Endothelial cell (in vitro differentiated cells): Measurements from ENCODE around the gene KDM4F. TPM values are rescaled to one million over a fixed set of nuclear protein-coding genes. Genes with fewer than 3 reads are reported as not detected.

Source experiments
- DNase-seq: peaks from one replicate; pipeline ENCODE4 v3.0.0; 2021; ENCODE audit warnings: low spot score
- H3K27ac Mint-ChIP-seq: one replicate; pipeline ENCODE4 v1.8.0; 2021; ENCODE audit warnings: mixed read lengths, inconsistent platforms; ENCODE audit not compliant: unreplicated experiment
- H3K27me3 Mint-ChIP-seq: one replicate; pipeline ENCODE4 v1.8.0; 2021; ENCODE audit warnings: mild to moderate bottlenecking, moderate library complexity, mixed read lengths, inconsistent platforms; ENCODE audit not compliant: unreplicated experiment
- H3K36me3 Mint-ChIP-seq: one replicate; pipeline ENCODE4 v1.8.0; 2021; ENCODE audit warnings: mild to moderate bottlenecking, low read depth, mixed read lengths, inconsistent platforms; ENCODE audit not compliant: unreplicated experiment
- H3K4me1 Mint-ChIP-seq: one replicate; pipeline ENCODE4 v1.8.0; 2021; ENCODE audit warnings: mild to moderate bottlenecking, mixed read lengths, inconsistent platforms; ENCODE audit not compliant: unreplicated experiment
- H3K4me3 Mint-ChIP-seq: one replicate; pipeline ENCODE4 v1.8.0; 2021; ENCODE audit warnings: mild to moderate bottlenecking, mixed read lengths, inconsistent platforms; ENCODE audit not compliant: unreplicated experiment
- H3K9me3 Mint-ChIP-seq: one replicate; pipeline ENCODE4 v1.8.0; 2021; ENCODE audit warnings: mixed read lengths, inconsistent platforms; ENCODE audit not compliant: unreplicated experiment
- total RNA-seq: library from RNA; stranded (reverse); fragmentation: NEBNext Ultra II Directional; extraction: Animal tissue kit (Norgen Biotek cat#: 25700); gene quantifications from one replicate; pipeline ENCODE4 v1.2.1, GENCODE V29; 2021; ENCODE audit not compliant: unreplicated experiment
- TF ChIP-seq, protein P1 (sequence below): fragments of 200-600 bp; sonication (generic); IDR thresholded peaks from one replicate; pipeline ENCODE4 v1.5.0; 2021; ENCODE audit warnings: antibody characterized with exemption; ENCODE audit not compliant: unreplicated experiment

KDM4F gene
- total RNA-seq, 1 donor from 2014 or later: not detected

DNA sequence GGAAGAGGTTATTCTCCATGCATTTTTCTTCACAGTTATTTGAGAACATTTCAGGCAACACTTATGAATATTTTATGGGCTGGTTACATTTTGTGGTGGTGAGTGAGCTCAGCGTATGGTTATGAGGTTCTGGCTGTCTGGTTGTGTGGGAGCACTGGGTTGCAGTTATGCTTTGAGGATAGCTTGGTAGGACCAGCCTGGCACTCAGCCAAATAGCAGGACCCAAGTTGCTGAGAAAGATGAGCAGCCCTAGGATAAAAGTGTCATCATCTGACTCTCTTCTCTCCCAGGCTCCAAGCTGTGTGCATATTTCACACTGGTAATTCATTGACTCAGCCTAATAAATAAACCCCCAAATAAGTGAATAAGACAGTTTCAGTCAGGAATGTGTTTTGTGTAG lies 9.4 kb downstream of the KDM4F start:
- H3K27me3 Mint-ChIP-seq: no peaks in the 10 kb centered on the region

GRCh38 chr11:95059046-95059445 lies 9.8 kb downstream of the KDM4F start:
- TF ChIP-seq, protein P1, sequence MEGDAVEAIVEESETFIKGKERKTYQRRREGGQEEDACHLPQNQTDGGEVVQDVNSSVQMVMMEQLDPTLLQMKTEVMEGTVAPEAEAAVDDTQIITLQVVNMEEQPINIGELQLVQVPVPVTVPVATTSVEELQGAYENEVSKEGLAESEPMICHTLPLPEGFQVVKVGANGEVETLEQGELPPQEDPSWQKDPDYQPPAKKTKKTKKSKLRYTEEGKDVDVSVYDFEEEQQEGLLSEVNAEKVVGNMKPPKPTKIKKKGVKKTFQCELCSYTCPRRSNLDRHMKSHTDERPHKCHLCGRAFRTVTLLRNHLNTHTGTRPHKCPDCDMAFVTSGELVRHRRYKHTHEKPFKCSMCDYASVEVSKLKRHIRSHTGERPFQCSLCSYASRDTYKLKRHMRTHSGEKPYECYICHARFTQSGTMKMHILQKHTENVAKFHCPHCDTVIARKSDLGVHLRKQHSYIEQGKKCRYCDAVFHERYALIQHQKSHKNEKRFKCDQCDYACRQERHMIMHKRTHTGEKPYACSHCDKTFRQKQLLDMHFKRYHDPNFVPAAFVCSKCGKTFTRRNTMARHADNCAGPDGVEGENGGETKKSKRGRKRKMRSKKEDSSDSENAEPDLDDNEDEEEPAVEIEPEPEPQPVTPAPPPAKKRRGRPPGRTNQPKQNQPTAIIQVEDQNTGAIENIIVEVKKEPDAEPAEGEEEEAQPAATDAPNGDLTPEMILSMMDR: no peak
- H3K4me3 Mint-ChIP-seq: no peak overlapping the region
- no peak overlapping the region for H3K27ac Mint-ChIP-seq
- no peaks in the 10 kb centered on the region for H3K27me3 Mint-ChIP-seq
- H3K36me3 Mint-ChIP-seq: no peaks in the 10 kb centered on the region
- no peak for DNase-seq
- H3K9me3 Mint-ChIP-seq: no peaks in the 10 kb centered on the region
- H3K4me1 Mint-ChIP-seq: peaks cover 7% of the 10 kb centered on the region

More for the DNA sequence above, 9.4 kb downstream of the KDM4F start:
- no peak overlapping the region for H3K4me3 Mint-ChIP-seq
- H3K27ac Mint-ChIP-seq: no peak overlapping the region
- TF ChIP-seq, protein P1: no peak
- no peaks in the 10 kb centered on the region for H3K36me3 Mint-ChIP-seq
- no peaks in the 10 kb centered on the region for H3K9me3 Mint-ChIP-seq
- H3K4me1 Mint-ChIP-seq: peaks cover 7% of the 10 kb centered on the region
- no peak for DNase-seq

- Mint-ChIP-seq H3K4me1 (peaks cover 13% of the 10 kb centered on the region), H3K4me3 (no peak overlapping the region), H3K27me3 (peaks cover 4% of the 10 kb centered on the region), H3K27ac (no peak overlapping the region), H3K36me3 (no peaks in the 10 kb centered on the region), H3K9me3 (no peaks in the 10 kb centered on the region)
- TF ChIP-seq, protein P1: no peak
- DNase-seq: no peak
Observed at GRCh38 chr11:95065336-95065735, 16.1 kb downstream of the KDM4F start.

GRCh38 chr11:95066716-95067038 lies 17.5 kb downstream of the KDM4F start, which contains the start of gene SRSF8:
TSS of gene SRSF8 (plus strand) at chr11:95066919. CDS start at chr11:95067227, 308 bp downstream.
- Mint-ChIP-seq H3K9me3 (no peaks in the 10 kb centered on the region), H3K27ac (peak within 1 kb of the TSS; percentile 91), H3K4me1 (peaks cover 13% of the 10 kb centered on the region), H3K27me3 (peaks cover 4% of the 10 kb centered on the region), H3K36me3 (no peaks in the 10 kb centered on the region), H3K4me3 (peak within 1 kb of the TSS; percentile 99)
- TF ChIP-seq, protein P1: no peak
- DNase-seq: no peak

- no peaks in the 10 kb centered on the region for H3K9me3 Mint-ChIP-seq
- no peaks in the 10 kb centered on the region for H3K36me3 Mint-ChIP-seq
- peak overlapping the region; percentile 99 for H3K4me3 Mint-ChIP-seq
- peak; percentile 86 for DNase-seq
- peaks cover 4% of the 10 kb centered on the region for H3K27me3 Mint-ChIP-seq
- H3K4me1 Mint-ChIP-seq: peaks cover 13% of the 10 kb centered on the region
- TF ChIP-seq, protein P1: peak; percentile 30
- H3K27ac Mint-ChIP-seq: peak overlapping the region; percentile 91
Observed at GRCh38 chr11:95067039-95067840, 18.0 kb downstream of the KDM4F start.
